BLaER1 (cell line): ENCODE results near the gene NOP9.
"Not testable (repeated sequence)": the region's sequence is repeated elsewhere in the genome, so short reads cannot be mapped to it uniquely, and the experiment has no call there.

ENCODE experiments used
- H3K27ac ChIP-seq: shearing (Covaris generic); formaldehyde crosslinking; 2 replicates; pipeline ENCODE4 v1.8.1; 2022
- H3K27me3 ChIP-seq: shearing (Covaris generic); formaldehyde crosslinking; 2 replicates; pipeline ENCODE4 v1.8.1; 2022
- H3K36me3 ChIP-seq: shearing (Covaris generic); formaldehyde crosslinking; 2 replicates; pipeline ENCODE4 v1.8.1; 2022
- H3K4me1 ChIP-seq: shearing (Covaris generic); formaldehyde crosslinking; 2 replicates; pipeline ENCODE4 v1.8.1; 2022
- H3K4me2 ChIP-seq: shearing (Covaris generic); formaldehyde crosslinking; 2 replicates; pipeline ENCODE4 v1.8.1; 2022
- H3K4me3 ChIP-seq: shearing (Covaris generic); formaldehyde crosslinking; 2 replicates; pipeline ENCODE4 v1.8.1; 2022
- H3K9ac ChIP-seq: shearing (Covaris generic); formaldehyde crosslinking; 2 replicates; pipeline ENCODE4 v1.8.1; 2022
- H3K9me3 ChIP-seq: shearing (Covaris generic); formaldehyde crosslinking; 2 replicates; pipeline ENCODE4 v1.8.1; 2022
- H4K20me1 ChIP-seq: shearing (Covaris generic); formaldehyde crosslinking; 2 replicates; pipeline ENCODE4 v1.8.1; 2022
- Cebpa-rat ChIP-seq: shearing (Covaris generic); IDR thresholded peaks from 2 replicates; pipeline ENCODE4 v1.8.1; 2022

NOP9 gene

DNA sequence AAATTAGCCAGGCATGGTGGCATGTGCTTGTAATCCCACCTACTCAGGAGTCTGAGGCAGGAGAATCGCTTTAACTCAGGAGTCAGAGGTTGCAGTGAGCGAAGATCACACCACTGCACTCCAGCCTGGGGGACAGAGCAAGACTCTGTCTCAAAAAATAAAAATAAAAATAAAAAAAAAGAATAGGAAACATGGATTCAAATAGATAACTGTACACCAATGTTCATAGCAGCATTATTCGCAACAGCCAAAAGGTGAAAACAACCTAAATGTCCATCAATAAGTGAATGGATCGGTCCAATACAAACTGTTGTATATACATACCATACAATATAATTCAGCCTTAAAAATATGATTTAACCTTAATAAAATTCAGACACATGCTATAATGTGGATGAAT lies 43.2 kb downstream of the NOP9 start:
- H3K27me3 ChIP-seq, result peaks cover 35% of the 10 kb centered on the region
- no peak overlapping the region for H3K4me3 ChIP-seq
- no peaks in the 10 kb centered on the region for H4K20me1 ChIP-seq
- H3K9me3 ChIP-seq, result peaks cover 8% of the 10 kb centered on the region; the same call in 1 of the 2 replicates
- peaks cover 14% of the 10 kb centered on the region for H3K4me1 ChIP-seq
- H3K4me2 ChIP-seq, result no peak overlapping the region
- no peak for TF ChIP-seq Cebpa-rat
- no peak overlapping the region for H3K27ac ChIP-seq
- H3K36me3 ChIP-seq, result no peaks in the 10 kb centered on the region
- H3K9ac ChIP-seq, result no peak overlapping the region

DNA sequence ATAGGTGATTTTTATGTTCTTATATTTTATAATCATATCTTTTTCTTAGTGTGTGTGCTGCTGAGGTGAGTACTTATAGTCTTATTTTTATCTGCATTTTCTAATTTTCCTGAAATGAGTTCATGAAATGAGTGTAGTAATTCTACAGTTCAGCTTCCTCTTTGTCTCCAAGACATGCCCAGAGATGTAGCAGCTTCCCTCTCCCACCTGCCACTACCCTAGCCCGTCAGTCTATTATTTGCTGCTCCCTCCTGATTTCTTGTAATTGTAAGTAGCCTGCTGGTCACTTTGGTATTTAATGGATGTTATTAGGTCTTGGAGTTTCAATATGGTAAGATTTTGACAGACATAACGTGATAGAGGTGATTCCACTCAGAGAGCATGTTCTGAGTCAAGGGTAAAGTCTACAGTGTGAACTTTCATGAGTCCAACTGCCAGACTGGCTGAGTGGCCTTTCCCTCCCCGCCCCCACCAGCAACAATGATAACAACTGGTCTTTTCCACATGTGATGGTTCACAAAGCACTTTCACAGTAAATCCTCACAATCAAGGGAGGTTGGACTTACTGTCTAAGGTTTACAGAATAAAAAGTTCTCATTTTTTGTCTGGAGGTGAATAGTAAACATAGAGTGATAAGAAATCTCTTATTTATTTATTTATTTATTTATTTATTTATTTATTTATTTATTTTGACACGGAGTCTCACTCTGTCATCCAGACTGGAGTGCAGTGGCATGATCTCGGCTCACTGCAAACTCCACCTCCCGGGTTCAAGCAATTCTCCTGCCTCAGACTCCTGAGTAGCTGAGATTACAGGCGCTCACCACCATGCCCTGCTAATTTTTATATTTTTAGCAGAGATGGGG lies 44.4 kb downstream of the NOP9 start:
- H3K27ac ChIP-seq, result no peak overlapping the region
- no peak overlapping the region for H3K4me2 ChIP-seq
- H3K27me3 ChIP-seq, result peaks cover 24% of the 10 kb centered on the region
- H3K9me3 ChIP-seq, result peaks cover 5% of the 10 kb centered on the region; the same call in 1 of the 2 replicates
- no peak for TF ChIP-seq Cebpa-rat
- peaks cover 10% of the 10 kb centered on the region for H3K4me1 ChIP-seq
- H3K36me3 ChIP-seq, result no peaks in the 10 kb centered on the region
- H4K20me1 ChIP-seq, result no peaks in the 10 kb centered on the region
- no peak overlapping the region for H3K9ac ChIP-seq
- no peak overlapping the region for H3K4me3 ChIP-seq

DNA sequence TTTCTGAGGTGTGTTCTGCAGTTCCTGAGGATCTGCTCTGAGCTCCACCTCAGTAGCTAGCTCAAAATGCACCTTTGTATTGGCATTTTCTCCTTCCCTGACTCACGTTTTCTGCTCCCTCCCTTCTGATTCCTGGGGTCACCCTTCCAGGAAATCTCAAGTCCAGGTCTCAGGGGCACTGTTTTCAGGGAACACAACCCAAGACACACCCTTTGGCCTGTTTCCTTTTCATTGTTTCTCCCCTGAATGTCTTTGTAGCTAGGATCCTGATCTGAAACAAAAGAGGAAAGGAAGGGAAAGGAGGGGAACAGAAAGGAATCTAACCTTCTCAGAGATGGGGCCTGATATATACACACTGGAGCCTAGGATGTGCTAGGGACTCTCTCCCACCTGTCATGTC lies 47.5 kb downstream of the NOP9 start:
- Histone ChIP-seq H3K9me3 (no peaks in the 10 kb centered on the region), H3K4me2 (no peak overlapping the region), H3K4me3 (no peak overlapping the region), H3K36me3 (no peaks in the 10 kb centered on the region), H3K4me1 (no peaks in the 10 kb centered on the region; the same call in 1 of the 2 replicates), H3K27me3 (no peaks in the 10 kb centered on the region), H3K9ac (no peak overlapping the region), H3K27ac (no peak overlapping the region), H4K20me1 (no peaks in the 10 kb centered on the region)
- no peak for TF ChIP-seq Cebpa-rat

DNA sequence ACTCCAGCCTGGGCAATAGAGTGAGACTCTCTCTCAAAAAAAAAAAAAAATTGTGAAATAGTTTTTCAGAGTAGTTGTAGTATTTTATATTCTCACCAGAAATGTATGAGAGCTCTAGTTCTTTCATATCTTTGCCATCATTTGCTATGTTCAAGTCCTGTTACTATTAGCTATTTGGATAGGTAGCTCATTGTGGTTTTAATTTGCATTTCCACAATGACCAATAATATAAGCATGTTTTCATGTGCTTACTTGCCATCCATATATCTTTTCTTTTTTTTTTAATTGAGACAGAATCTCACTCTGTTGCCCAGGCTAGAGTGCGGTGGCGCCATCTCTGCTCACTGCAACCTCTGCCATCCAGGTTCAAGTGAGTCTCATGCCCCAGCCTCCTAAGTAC lies 48.5 kb downstream of the NOP9 start:
- Histone ChIP-seq H3K36me3 (no peaks in the 10 kb centered on the region), H3K9me3 (no peaks in the 10 kb centered on the region), H3K9ac (no peak overlapping the region), H3K27me3 (no peaks in the 10 kb centered on the region), H3K4me2 (no peak overlapping the region), H3K4me1 (no peaks in the 10 kb centered on the region; the same call in 1 of the 2 replicates), H3K4me3 (no peak overlapping the region), H3K27ac (no peak overlapping the region), H4K20me1 (no peaks in the 10 kb centered on the region)
- no peak for TF ChIP-seq Cebpa-rat

DNA sequence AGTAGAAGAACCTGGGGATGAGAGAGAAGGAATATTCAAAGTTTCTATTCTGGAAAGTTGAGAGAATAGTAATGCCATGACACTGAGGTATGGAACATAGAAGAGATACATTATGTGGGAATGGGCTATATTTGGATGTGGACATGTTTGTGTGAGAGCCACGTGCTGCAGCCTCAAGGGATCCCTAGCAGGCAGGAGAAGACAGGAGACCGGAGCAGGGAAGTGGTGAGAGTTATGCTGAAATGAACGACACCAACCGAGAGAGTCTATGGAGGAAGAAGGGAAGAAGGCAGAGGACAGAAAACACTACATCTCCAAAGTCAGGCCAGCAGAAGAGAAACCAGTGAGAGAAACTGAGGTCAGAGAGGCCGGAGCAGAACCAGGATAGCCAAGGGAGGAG lies 50.1 kb downstream of the NOP9 start:
- Histone ChIP-seq H3K4me1 (no peaks in the 10 kb centered on the region; the same call in 1 of the 2 replicates), H3K27me3 (no peaks in the 10 kb centered on the region), H3K4me2 (no peak overlapping the region), H3K9ac (no peak overlapping the region), H3K27ac (no peak overlapping the region), H3K9me3 (no peaks in the 10 kb centered on the region), H3K4me3 (no peak overlapping the region), H3K36me3 (no peaks in the 10 kb centered on the region), H4K20me1 (no peaks in the 10 kb centered on the region)
- no peak for TF ChIP-seq Cebpa-rat

- H3K9me3 ChIP-seq, result no peaks in the 10 kb centered on the region
- H3K4me3 ChIP-seq, result no peak overlapping the region
- H3K27me3 ChIP-seq, result no peaks in the 10 kb centered on the region
- H3K9ac ChIP-seq, result no peak overlapping the region
- H3K36me3 ChIP-seq, result no peaks in the 10 kb centered on the region
- no peak overlapping the region for H3K4me2 ChIP-seq
- TF ChIP-seq Cebpa-rat, result no peak
- no peak overlapping the region for H3K27ac ChIP-seq
- no peaks in the 10 kb centered on the region; the same call in 1 of the 2 replicates for H3K4me1 ChIP-seq
- no peaks in the 10 kb centered on the region for H4K20me1 ChIP-seq
These were observed 51.9 kb downstream of the NOP9 start for GRCh38 chr14:24351517-24351916.

DNA sequence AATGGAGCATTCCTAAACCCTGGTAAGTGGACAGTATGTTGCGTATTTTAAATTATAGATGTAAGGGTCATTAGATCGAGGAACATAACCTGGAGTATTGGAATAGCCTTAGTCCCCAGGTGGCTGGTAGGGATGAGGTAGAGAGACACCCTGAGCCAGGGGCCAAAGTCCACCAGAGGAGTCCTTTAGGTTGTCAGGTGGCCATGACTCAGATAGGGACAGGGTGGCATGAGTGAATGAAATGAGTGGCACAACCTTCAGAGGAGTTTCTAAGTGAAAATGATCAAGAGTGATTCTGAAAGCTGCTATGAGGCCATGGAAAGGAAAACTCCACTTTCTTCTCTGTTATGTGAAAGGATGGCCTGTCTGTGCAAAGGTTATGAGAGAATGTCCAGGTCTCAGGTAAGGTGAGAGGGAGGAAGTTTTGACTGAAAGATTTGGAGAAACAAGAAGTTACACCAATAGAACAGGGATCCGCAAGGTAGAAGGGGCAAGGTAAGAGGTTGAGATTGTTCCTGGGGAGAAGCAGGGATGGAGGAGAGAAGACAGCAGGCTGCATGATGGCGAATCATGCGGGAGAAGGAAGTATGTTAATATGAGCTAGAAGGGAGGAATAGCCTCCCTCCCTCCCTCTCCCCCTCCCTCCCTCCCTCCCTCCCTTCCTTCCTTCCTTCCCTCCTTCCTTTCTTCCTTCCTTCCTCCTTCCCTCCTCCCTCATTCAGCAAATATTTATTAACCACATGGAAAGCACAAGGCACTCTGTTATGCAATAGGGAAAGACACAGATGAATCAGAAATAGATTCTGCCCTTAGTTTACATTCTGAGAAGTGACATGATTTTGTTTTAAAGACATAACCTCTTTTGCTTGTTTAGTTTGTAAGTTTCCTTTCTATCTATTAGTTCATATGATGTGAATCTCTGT lies 54.2 kb downstream of the NOP9 start:
- H4K20me1 ChIP-seq, result no peaks in the 10 kb centered on the region
- no peaks in the 10 kb centered on the region for H3K9me3 ChIP-seq
- H3K27me3 ChIP-seq, result no peaks in the 10 kb centered on the region
- no peaks in the 10 kb centered on the region for H3K36me3 ChIP-seq
- TF ChIP-seq Cebpa-rat, result no peak
- H3K9ac ChIP-seq, result no peak overlapping the region
- no peak overlapping the region for H3K4me2 ChIP-seq
- no peaks in the 10 kb centered on the region; the same call in 1 of the 2 replicates for H3K4me1 ChIP-seq
- H3K27ac ChIP-seq, result no peak overlapping the region
- H3K4me3 ChIP-seq, result no peak overlapping the region

DNA sequence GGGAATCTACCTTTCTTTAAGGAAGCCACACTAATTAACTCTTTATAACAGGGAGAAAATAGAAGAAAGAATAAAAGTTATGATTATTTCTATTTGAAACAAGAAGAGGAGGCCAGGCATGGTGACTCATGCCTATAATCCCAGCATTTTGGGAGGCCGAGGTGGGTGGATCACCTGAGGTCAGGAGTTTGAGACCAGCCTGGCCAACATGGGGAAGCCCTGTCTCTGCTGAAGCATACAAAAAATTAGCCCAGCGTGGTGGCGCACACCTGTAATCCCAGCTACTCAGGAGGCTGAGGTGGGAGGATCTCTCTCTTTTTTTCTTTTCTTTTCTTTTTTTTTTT lies 54.8 kb downstream of the NOP9 start:
- not testable (repeated sequence) for H3K4me3 ChIP-seq, H3K27me3 ChIP-seq, H3K36me3 ChIP-seq, H3K9me3 ChIP-seq, H4K20me1 ChIP-seq, H3K9ac ChIP-seq, H3K27ac ChIP-seq, H3K4me1 ChIP-seq, H3K4me2 ChIP-seq

DNA sequence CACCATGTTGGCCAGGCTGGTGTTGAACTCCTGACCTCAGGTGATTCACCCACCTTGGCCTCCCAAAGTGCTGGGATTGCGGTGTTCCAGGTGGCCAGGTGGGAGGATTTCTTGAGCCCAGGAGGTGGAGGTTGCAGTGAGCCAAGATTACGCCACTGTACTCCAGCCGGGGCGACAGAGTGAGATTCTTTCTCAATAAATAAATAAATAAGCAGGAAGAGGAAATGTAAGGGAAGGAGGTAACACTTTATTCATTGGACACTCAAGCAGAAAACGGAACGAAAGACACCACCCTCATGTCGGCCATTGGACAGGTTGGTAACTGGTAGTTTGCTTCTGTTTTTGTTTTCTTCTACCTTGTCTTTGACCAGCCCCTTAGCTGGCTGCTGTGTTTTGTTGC lies 55.4 kb downstream of the NOP9 start:
- H3K4me3 ChIP-seq, result no peak overlapping the region
- no peaks in the 10 kb centered on the region for H3K4me1 ChIP-seq
- H3K27me3 ChIP-seq, result no peaks in the 10 kb centered on the region
- H3K9ac ChIP-seq, result no peak overlapping the region
- no peaks in the 10 kb centered on the region for H4K20me1 ChIP-seq
- no peaks in the 10 kb centered on the region for H3K36me3 ChIP-seq
- no peak for TF ChIP-seq Cebpa-rat
- no peak overlapping the region for H3K4me2 ChIP-seq
- H3K27ac ChIP-seq, result no peak overlapping the region
- H3K9me3 ChIP-seq, result no peaks in the 10 kb centered on the region

DNA sequence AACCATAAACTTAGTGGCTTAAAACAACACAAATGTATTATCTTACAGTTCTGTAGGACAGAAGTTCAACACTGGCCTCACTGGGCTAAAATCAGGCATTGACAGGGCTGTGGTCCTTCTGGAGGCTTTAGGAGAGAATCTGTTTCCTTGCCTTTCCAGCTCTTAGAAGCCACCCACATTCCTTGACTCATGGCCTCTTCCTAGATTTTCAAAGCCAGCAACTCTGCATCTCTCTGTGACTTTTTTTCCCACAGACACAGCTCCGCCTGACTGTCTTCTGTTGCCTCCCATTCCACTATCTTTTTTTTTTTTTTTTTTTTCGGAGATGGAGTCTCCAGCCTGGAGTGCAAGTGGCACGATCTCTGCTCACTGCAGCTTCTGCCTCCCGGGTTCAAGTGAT lies 56.6 kb downstream of the NOP9 start:
- H3K4me3 ChIP-seq, result no peak overlapping the region
- no peaks in the 10 kb centered on the region for H3K4me1 ChIP-seq
- no peaks in the 10 kb centered on the region for H3K27me3 ChIP-seq
- H3K9me3 ChIP-seq, result no peaks in the 10 kb centered on the region
- H3K9ac ChIP-seq, result no peak overlapping the region
- H4K20me1 ChIP-seq, result no peaks in the 10 kb centered on the region
- no peak for TF ChIP-seq Cebpa-rat
- H3K27ac ChIP-seq, result no peak overlapping the region
- H3K4me2 ChIP-seq, result no peak overlapping the region
- H3K36me3 ChIP-seq, result no peaks in the 10 kb centered on the region
